ENCODE measurements around the gene PDE10A. TPM values are rescaled to one million over a fixed set of nuclear protein-coding genes. Genes with fewer than 3 reads are reported as not detected.

PDE10A gene
- total and polyA plus RNA-seq, 4 donors, result 1.0 to 6.2 (median 3.0) TPM

- no peaks in the 10 kb centered on the region for H3K27me3 ChIP-seq (ENCODE audit: control insufficient read depth in 3 of 3, insufficient read depth in 3 of 3, low read length in 2 of 3)
- H3K9ac ChIP-seq (ENCODE audit: insufficient read depth in 1 of 2, low read length in 2 of 2), result no peak overlapping the region
- no peaks in the 10 kb centered on the region for H3K9me3 ChIP-seq (ENCODE audit: control insufficient read depth in 4 of 4, insufficient read depth in 3 of 4, low read length in 3 of 4)
- DNase-seq, result no peak
- H3K36me3 ChIP-seq (ENCODE audit: control insufficient read depth in 4 of 4, insufficient read depth in 4 of 4, low read length in 4 of 4), result no peaks in the 10 kb centered on the region
- H3K4me1 ChIP-seq (ENCODE audit: control insufficient read depth in 5 of 5, insufficient read depth in 5 of 5, low read length in 5 of 5), result peaks cover 0 to 29% (median 6%) of the 10 kb centered on the region in 5 donors
- TF ChIP-seq, protein P1, sequence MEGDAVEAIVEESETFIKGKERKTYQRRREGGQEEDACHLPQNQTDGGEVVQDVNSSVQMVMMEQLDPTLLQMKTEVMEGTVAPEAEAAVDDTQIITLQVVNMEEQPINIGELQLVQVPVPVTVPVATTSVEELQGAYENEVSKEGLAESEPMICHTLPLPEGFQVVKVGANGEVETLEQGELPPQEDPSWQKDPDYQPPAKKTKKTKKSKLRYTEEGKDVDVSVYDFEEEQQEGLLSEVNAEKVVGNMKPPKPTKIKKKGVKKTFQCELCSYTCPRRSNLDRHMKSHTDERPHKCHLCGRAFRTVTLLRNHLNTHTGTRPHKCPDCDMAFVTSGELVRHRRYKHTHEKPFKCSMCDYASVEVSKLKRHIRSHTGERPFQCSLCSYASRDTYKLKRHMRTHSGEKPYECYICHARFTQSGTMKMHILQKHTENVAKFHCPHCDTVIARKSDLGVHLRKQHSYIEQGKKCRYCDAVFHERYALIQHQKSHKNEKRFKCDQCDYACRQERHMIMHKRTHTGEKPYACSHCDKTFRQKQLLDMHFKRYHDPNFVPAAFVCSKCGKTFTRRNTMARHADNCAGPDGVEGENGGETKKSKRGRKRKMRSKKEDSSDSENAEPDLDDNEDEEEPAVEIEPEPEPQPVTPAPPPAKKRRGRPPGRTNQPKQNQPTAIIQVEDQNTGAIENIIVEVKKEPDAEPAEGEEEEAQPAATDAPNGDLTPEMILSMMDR (IDR thresholded peaks at IDR 0.05; ENCODE audit: control extremely low read depth, extremely low read depth), result no peak
- H3K4me3 ChIP-seq, result no peak overlapping the region
- no peak overlapping the region for H3K27ac ChIP-seq (ENCODE audit: low read depth in 1 of 2, low read length in 1 of 2)
- no peak for ATAC-seq (ENCODE audit: insufficient read depth, low FRiP score)
- WGBS, 2 donors, result 83 to 90% methylated on average over 9 of the region's 9 CpGs
These were observed 174.3 kb downstream of the PDE10A start for GRCh38 chr6:165488624-165489295.

GRCh38 chr6:165487950-165488349 is 175.1 kb downstream of the PDE10A start:
- H3K27me3 ChIP-seq (ENCODE audit: control insufficient read depth in 3 of 3, insufficient read depth in 3 of 3, low read length in 2 of 3), result no peaks in the 10 kb centered on the region
- H3K9me3 ChIP-seq (ENCODE audit: control insufficient read depth in 4 of 4, insufficient read depth in 3 of 4, low read length in 3 of 4), result no peaks in the 10 kb centered on the region
- H3K4me1 ChIP-seq (ENCODE audit: control insufficient read depth in 5 of 5, insufficient read depth in 5 of 5, low read length in 5 of 5), result peaks cover 0 to 36% (median 6%) of the 10 kb centered on the region in 5 donors
- ATAC-seq (ENCODE audit: insufficient read depth, low FRiP score) (no peak), DNase-seq (peak in 2 of 3 donors; percentile 27)
- H3K27ac ChIP-seq (ENCODE audit: low read depth in 1 of 2, low read length in 1 of 2), result no peak overlapping the region
- H3K4me3 ChIP-seq, result no peak overlapping the region
- H3K9ac ChIP-seq (ENCODE audit: insufficient read depth in 1 of 2, low read length in 2 of 2), result no peak overlapping the region
- TF ChIP-seq, protein P1 (IDR thresholded peaks at IDR 0.05; ENCODE audit: control extremely low read depth, extremely low read depth), result no peak
- no peaks in the 10 kb centered on the region for H3K36me3 ChIP-seq (ENCODE audit: control insufficient read depth in 4 of 4, insufficient read depth in 4 of 4, low read length in 4 of 4)

GRCh38 chr6:165487347-165487746 is 175.7 kb downstream of the PDE10A start:
- Histone ChIP-seq H3K27ac (ENCODE audit: low read depth in 1 of 2, low read length in 1 of 2) (no peak overlapping the region), H3K9ac (ENCODE audit: insufficient read depth in 1 of 2, low read length in 2 of 2) (no peak overlapping the region), H3K4me3 (no peak overlapping the region), H3K4me1 (ENCODE audit: control insufficient read depth in 5 of 5, insufficient read depth in 5 of 5, low read length in 5 of 5) (peaks cover 0 to 42% (median 6%) of the 10 kb centered on the region in 5 donors), H3K36me3 (ENCODE audit: control insufficient read depth in 4 of 4, insufficient read depth in 4 of 4, low read length in 4 of 4) (no peaks in the 10 kb centered on the region), H3K9me3 (ENCODE audit: control insufficient read depth in 4 of 4, insufficient read depth in 3 of 4, low read length in 3 of 4) (no peaks in the 10 kb centered on the region), H3K27me3 (ENCODE audit: control insufficient read depth in 3 of 3, insufficient read depth in 3 of 3, low read length in 2 of 3) (no peaks in the 10 kb centered on the region)
- no peak for DNase-seq
- TF ChIP-seq, protein P1 (IDR thresholded peaks at IDR 0.05; ENCODE audit: control extremely low read depth, extremely low read depth), result no peak
- 87 to 89% methylated on average over 4 of the region's 4 CpGs for WGBS, 2 donors
- no peak for ATAC-seq (ENCODE audit: insufficient read depth, low FRiP score)
